Glutamatergic neuron (in vitro differentiated cells): ENCODE measurements around the gene SPDYE4. TPM values are rescaled to one million over a fixed set of nuclear protein-coding genes. Genes with fewer than 3 reads are reported as not detected.

ENCODE experiments used
- DNase-seq: peaks from one replicate; pipeline ENCODE4 v3.0.0; 2022
- H3K27ac Mint-ChIP-seq: one replicate; pipeline ENCODE4 v1.8.0; 2020; ENCODE audit warnings: mild to moderate bottlenecking, mixed read lengths, inconsistent platforms; ENCODE audit not compliant: unreplicated experiment
- H3K27me3 Mint-ChIP-seq: one replicate; pipeline ENCODE4 v1.8.0; 2020; ENCODE audit warnings: mild to moderate bottlenecking, moderate library complexity, mixed read lengths, inconsistent platforms; ENCODE audit not compliant: unreplicated experiment
- H3K36me3 Mint-ChIP-seq: one replicate; pipeline ENCODE4 v1.8.0; 2020; ENCODE audit warnings: mild to moderate bottlenecking, mixed read lengths, inconsistent platforms; ENCODE audit not compliant: unreplicated experiment
- H3K4me1 Mint-ChIP-seq: one replicate; pipeline ENCODE4 v1.8.0; 2020; ENCODE audit warnings: mild to moderate bottlenecking, low read depth, mixed read lengths, inconsistent platforms; ENCODE audit not compliant: unreplicated experiment
- H3K4me3 Mint-ChIP-seq: one replicate; pipeline ENCODE4 v1.8.0; 2020; ENCODE audit warnings: mild to moderate bottlenecking, mixed read lengths, inconsistent platforms; ENCODE audit not compliant: unreplicated experiment
- H3K9me3 Mint-ChIP-seq: one replicate; pipeline ENCODE4 v1.8.0; 2020; ENCODE audit warnings: mild to moderate bottlenecking, moderate library complexity, mixed read lengths, inconsistent platforms; ENCODE audit not compliant: unreplicated experiment
- CTCF ChIP-seq: fragments of 200-600 bp; sonication (generic); IDR thresholded peaks from one replicate; pipeline ENCODE4 v1.5.0; 2021; ENCODE audit not compliant: partially characterized antibody, unreplicated experiment
- total RNA-seq: library from RNA; stranded (reverse); fragmentation: NEBNext Ultra II Directional; extraction: Animal tissue kit (Norgen Biotek cat#: 25700); gene quantifications from one replicate; pipeline ENCODE4 v1.2.1, GENCODE V29; 2021; ENCODE audit not compliant: unreplicated experiment

SPDYE4 gene
- total RNA-seq, 1 donor from 2014 or later = not detected

GRCh38 chr17:8785547-8786413 lies 27.4 kb upstream of the SPDYE4 start:
- peak; percentile 85 for TF ChIP-seq CTCF
- Mint-ChIP-seq H3K9me3 (no peaks in the 10 kb centered on the region), H3K27ac (no peak overlapping the region), H3K4me3 (no peak overlapping the region), H3K27me3 (peaks cover 2% of the 10 kb centered on the region), H3K4me1 (no peaks in the 10 kb centered on the region), H3K36me3 (no peaks in the 10 kb centered on the region)
- DNase-seq = peak; percentile 91

GRCh38 chr17:8782176-8782575 lies 23.8 kb upstream of the SPDYE4 start:
- no peaks in the 10 kb centered on the region for H3K9me3 Mint-ChIP-seq
- H3K27ac Mint-ChIP-seq = no peak overlapping the region
- H3K27me3 Mint-ChIP-seq = no peaks in the 10 kb centered on the region
- no peaks in the 10 kb centered on the region for H3K36me3 Mint-ChIP-seq
- H3K4me1 Mint-ChIP-seq = no peaks in the 10 kb centered on the region
- no peak for DNase-seq
- no peak overlapping the region for H3K4me3 Mint-ChIP-seq
- TF ChIP-seq CTCF = no peak

GRCh38 chr17:8781776-8782175 lies 23.4 kb upstream of the SPDYE4 start:
- H3K27me3 Mint-ChIP-seq = no peaks in the 10 kb centered on the region
- no peaks in the 10 kb centered on the region for H3K4me1 Mint-ChIP-seq
- no peak overlapping the region for H3K27ac Mint-ChIP-seq
- no peak for DNase-seq
- no peak for TF ChIP-seq CTCF
- H3K36me3 Mint-ChIP-seq = no peaks in the 10 kb centered on the region
- H3K9me3 Mint-ChIP-seq = no peaks in the 10 kb centered on the region
- H3K4me3 Mint-ChIP-seq = no peak overlapping the region

GRCh38 chr17:8776881-8777280 lies 18.5 kb upstream of the SPDYE4 start:
- H3K4me1 Mint-ChIP-seq = no peaks in the 10 kb centered on the region
- no peak overlapping the region for H3K4me3 Mint-ChIP-seq
- no peak overlapping the region for H3K27ac Mint-ChIP-seq
- H3K36me3 Mint-ChIP-seq = peaks cover 15% of the 10 kb centered on the region
- no peaks in the 10 kb centered on the region for H3K27me3 Mint-ChIP-seq
- DNase-seq = no peak
- TF ChIP-seq CTCF = no peak
- peaks cover 8% of the 10 kb centered on the region for H3K9me3 Mint-ChIP-seq

GRCh38 chr17:8776248-8776647 lies 17.9 kb upstream of the SPDYE4 start:
- no peaks in the 10 kb centered on the region for H3K27me3 Mint-ChIP-seq
- H3K36me3 Mint-ChIP-seq = peaks cover 15% of the 10 kb centered on the region
- TF ChIP-seq CTCF = no peak
- no peak for DNase-seq
- peaks cover 8% of the 10 kb centered on the region for H3K9me3 Mint-ChIP-seq
- H3K27ac Mint-ChIP-seq = no peak overlapping the region
- no peaks in the 10 kb centered on the region for H3K4me1 Mint-ChIP-seq
- no peak overlapping the region for H3K4me3 Mint-ChIP-seq
